Peyer's patch (tissue), 4 donors: ENCODE measurements around the gene TBL3.

Experiments used
- CTCF ChIP-seq, 6 experiments: fragments of 450-650 bp in 4 of 6; fragments of 200-600 bp in 2 of 6; sonication (generic) in 1 of 6; IDR thresholded peaks; one replicate each; pipeline ENCODE4 v1.5.1; 2017 to 2019; ENCODE audit warnings: antibody characterized with exemption in 6 of 6, mild to moderate bottlenecking in 3 of 6, moderate library complexity in 1 of 6
- POLR2A ChIP-seq, 2 donors: fragments of 450-650 bp; IDR thresholded peaks; one replicate each; pipeline ENCODE4 v1.5.1; 2017; ENCODE audit warnings: antibody characterized with exemption in 2 of 2, mild to moderate bottlenecking in 2 of 2, moderate library complexity in 2 of 2

DNA sequence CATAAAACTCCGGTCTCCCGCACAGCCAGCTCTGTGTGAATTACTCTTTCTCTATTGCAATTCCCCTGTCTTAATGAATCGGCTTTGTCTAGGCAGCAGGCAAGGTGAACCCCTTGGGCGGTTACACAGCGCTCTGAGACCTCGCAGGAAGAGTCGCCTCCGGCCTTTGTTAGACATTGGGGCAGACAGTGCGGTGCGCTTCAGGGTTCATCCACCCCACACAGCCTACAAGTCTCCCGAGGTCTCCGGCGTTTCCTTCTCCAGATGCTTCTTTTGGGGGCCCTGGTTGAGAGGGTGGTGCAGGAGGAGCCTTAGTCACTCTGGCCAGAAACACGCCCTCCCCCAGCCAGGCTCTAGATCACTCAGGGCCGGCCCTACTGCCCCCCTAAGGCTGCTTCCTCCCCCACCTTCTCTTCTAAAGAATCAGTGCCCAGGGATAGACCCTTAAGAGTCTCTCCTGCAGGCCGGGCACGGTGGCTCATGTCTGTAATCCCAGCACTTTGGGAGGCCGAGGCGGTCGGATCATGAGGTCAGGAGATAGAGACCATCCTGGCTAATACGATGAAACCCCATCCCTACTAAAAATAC lies 27.1 kb upstream of the TBL3 start:
- TF ChIP-seq CTCF (IDR thresholded peaks at IDR 0.05) (no peak), POLR2A (IDR thresholded peaks at IDR 0.05) (no peak)
